Loucy (cell line): ENCODE data around the gene DENR.

ENCODE experiments used
- CTCF ChIP-seq: fragments of 200-600 bp; sonication (generic); conservative IDR thresholded peaks from 2 replicates; pipeline ENCODE4 v1.5.1; 2014; ENCODE audit warnings: mild to moderate bottlenecking, antibody characterized with exemption, low read length
- EZH2phosphoT487 ChIP-seq: fragments of 200-600 bp; IDR thresholded peaks from 2 replicates; pipeline ENCODE4 v1.6.1; 2018; ENCODE audit warnings: antibody characterized with exemption, mild to moderate bottlenecking, moderate library complexity, borderline replicate concordance

- TF ChIP-seq CTCF = no peak
- TF ChIP-seq EZH2phosphoT487 = no peak
These were observed 67.5 kb downstream of the DENR start for GRCh38 chr12:122820138-122820537.
